NCI-H1417 (cell line): ENCODE data around the gene PAQR4.
"Not testable (repeated sequence)": the region's sequence is repeated elsewhere in the genome, so short reads cannot be mapped to it uniquely, and the experiment has no call there.

Source experiments
- DNase-seq, 3 experiments: peaks; one replicate each; lab custom pipeline; 2025; lab: John Stamatoyannopoulos, UW

PAQR4 gene

DNA sequence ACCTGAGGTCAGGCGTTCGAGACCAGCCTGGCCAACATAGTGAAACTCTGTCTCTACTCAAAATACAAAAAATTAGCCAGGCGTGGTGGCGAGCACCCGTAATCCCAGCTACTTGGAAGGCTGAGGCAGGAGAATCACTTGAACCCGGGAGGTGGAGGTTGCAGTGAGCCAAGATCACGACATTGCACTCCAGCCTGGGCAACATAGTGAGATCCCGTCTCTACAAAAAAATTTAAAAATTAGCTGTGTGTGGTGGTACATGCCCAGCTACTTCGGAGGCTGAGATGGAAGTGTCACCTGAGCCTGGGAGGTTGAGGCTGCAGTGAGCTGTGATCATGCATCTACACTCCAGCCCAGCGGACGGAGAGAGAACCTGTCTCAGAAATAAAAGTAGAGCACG lies 25.4 kb upstream of the PAQR4 start:
- DNase-seq, result not testable (repeated sequence)

DNA sequence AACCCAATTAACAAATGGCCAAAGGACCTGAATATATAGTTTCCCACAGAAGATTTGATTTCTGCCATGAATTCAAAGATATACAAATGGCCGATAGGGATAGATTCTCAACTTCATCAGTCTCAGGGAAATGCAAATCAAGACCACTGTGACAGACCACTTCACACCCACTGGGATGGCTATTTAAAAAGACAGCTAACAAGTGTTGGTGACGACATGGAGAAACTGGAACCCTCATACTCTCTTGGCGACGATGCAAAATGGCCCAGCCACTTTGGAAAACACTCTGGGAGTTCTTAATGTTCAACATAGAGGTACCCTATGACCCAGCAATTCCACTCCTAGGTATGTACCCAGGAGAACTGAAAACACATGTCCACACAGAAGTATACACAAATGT lies 22.5 kb upstream of the PAQR4 start:
- no peak for DNase-seq

DNA sequence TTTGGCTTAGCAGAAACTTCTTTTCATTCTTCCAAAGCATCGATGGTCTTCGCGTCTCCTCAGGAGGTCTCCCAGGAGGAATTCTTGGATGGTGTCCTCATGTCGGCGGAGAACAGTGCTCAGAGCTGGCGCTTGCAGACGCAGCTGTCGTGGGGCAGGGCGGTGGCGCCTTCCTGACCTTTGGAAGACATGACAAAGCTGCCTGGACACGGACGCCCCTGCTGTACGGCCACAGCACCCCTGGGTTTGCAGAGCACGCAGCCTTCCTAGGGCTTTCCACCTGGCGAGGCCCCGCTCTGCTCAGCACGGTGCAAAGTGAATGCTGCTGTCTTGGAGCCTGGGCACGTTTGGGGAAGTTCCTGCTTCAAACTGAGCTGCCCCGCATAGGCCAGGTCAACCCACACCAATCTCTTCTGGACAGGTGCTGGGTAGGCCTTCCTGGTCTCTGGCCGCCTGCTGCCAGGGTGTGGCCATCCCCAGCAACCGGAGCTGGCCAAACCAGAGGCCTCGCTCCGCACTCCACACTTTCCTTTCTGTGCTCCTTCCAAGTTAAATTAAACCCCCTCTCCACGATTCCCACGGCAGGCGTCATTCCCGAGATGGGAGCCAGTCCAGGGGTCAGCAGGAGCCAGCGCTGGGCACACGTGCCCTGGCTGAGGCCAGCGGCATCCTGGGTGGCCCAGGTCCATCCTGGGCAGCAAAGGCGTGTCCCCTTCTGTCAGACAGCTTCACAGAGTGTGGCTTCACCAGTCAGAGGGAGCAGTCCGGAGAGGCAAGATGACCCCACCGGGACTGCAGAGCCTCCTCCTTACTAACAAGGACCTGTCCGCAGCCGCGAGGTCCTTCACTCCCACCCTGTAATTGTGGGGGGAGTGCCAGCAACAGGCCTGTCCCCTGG lies 20.1 kb upstream of the PAQR4 start:
- DNase-seq, result no peak

DNA sequence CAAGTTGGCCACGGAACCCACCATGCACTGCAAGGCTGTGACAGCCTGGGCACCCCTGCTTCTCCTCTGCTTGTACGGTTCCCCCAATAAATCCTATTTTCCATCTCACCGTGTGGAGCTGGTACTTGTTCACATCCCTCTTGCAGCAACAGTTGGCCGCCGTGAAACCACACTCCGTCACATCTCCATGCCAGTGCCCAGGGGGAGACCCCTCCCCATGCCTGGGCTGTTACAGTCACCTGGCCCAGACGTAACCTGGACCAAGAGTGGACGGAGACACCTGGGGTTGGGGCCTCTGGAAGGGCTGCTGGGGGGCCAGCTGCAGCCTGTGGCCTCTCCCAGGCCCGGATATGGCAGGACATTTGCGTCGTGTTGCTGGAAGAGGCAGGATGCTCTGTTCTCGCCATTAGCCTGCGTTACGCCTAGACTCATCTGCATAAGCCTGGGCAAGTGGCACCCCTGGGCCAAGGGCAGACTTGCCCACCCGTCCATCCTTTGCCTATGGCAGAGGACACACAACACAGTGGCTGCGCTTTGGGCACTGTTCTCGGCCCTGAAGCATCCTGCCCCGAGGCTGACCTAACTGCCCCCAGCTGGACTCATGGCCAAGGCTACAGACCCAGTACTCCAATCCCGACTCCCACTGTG lies 19.3 kb upstream of the PAQR4 start:
- no peak for DNase-seq

DNA sequence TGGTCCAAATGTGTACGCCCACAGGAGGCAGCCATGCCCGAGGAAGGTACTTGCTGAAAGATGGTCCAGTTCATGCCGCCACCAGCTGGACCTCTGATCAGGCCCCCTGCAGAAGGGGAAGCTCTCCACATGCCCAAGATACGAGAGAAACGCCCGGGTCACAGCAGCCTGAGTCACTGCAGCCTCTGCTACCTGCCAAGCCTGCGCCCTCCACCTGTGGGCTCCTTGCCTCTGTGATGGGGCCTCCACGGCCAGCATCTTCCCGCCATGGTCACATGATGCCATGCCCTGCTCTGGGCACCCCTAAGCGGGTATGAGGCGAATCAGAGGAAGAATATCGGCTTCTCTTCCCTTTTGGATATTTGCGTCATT lies 18.8 kb upstream of the PAQR4 start:
- DNase-seq, result no peak

DNA sequence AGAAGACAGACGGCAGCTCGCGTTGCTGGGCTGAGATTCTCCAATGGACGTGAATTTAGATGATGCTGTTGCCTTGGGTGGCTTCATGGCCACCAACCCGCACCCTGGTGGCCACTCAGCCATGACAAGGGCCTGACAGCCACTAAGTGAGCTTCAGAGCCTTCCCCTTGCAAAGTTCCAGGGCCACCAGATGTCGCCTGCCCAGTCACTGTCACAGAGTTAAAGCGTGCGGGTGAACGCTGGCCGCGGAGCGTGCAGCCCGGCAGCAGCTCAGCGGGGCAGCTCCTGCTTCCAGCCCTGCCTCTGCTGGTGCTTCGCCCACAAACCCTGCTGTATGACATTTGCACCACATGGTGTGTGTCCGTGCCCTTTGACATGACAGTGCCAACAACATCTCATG lies 18.4 kb upstream of the PAQR4 start:
- no peak for DNase-seq

DNA sequence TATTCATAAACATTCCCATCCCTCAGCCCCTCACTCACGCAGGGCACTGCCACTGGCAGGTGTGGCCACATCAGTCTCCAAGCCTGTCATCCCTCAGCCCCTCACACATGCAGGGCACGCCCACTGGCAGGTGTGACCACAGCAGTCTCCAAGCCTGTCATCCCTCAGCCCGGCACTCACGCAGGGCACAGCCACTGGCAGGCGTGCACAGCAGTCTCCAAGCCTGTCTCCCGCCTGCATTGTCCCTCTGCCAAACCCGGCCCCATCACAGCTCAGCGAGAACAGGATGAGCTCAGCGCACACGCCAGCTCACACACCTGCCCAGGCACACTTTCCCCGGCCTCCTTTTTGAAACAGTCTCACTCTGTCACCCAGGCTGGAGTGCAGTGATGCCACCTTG lies 16.5 kb upstream of the PAQR4 start:
- peak; percentile 65 to 81 (median 65) for DNase-seq

DNA sequence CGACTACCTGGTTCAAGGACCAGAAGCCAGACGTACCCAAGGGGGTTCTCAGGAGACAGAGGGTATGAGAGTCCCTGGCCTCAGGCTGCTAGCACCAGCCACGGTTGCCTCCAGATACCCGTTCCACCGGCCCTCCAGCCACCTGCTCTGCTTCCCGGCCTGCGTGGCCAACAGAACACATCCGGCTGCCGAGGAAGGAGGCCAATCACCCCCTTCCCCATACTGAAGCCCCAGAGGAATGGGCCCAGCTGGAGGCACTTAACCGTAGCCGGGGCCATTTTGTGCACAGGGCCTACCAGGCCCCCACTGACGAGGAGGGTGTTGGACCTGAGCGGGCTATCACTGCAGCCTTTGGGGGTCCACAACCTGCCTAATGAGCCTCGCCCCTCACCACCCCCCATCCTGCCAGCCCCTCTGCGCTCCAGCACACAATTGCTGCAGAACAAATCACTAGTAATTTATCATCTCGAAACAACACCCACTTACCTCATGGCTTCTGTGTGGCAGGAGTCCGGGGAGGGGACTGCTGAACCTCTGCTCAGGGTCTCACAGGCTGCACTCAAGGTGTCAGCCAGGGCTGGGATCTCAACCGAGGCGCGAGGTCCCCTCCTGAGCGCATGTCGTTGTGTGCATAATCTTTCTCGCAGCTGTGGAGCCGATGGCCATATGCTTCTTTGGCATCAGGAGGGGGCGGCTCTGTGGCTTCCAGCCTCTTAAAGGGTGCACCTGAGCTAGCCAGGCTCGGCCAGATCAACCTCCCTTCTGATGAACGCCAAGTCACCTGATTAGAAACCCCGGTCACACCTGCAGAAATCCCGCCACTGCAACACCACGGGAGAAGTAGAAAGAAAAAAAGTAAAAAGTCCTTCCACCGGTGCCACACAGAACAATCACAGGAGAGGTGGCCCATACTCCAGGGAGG lies 15.2 kb upstream of the PAQR4 start:
- DNase-seq, result peak; percentile 38 to 65 (median 58)

DNA sequence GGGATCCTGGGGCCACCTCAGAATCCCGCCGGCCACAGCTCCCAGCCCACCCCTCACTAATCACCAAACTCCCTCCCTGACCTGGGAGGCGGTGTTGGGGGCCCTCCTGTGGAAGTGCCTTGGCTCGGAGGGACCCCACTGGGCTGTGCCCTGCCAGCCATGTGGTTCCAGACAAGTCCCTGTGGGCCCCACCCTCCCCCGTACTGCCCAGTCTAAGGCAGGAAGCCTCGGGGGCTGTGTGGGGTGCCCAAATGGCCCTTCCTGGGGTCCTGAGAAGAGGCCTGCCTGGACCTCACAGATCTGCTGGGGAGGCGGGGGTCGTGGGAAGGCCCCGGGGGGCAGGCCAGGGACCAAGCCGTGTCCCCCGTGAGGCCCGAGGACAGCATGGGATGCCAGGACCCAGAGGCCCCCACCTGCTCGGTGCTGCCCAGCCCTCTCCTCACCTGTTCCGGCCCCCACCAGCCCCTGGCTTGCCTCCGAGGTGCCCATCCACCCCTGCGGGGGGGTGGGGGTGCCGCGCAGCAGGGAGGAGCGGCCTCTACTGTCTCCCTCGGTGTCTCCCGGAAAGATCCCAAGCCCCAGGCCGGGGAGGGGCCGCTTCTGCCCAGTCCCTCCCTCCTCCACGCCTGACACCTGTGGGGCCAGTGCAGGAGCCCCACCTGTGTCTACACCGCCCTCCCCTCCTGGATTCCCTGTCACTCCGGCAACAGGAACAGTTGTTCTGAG lies 14.3 kb upstream of the PAQR4 start:
- DNase-seq, result peak; percentile 31 to 65 (median 36)

DNA sequence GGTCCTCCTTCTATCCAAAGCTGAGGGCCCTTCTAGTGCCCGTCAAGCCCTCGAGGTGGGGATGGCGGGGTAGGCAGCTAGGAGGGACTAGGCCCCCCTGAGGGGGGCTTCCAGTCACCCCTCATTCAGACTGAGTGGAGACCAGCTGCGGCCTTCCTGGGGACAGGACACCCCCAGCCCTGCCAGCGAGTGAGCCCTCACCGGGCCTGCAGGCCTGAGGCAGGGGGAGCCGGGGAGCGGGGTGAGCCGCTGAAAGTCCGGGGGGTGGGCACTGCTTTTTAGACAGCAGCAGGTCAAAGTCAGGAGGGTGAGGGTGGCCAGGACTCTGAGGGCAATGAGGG lies 13.7 kb upstream of the PAQR4 start:
- no peak for DNase-seq

DNA sequence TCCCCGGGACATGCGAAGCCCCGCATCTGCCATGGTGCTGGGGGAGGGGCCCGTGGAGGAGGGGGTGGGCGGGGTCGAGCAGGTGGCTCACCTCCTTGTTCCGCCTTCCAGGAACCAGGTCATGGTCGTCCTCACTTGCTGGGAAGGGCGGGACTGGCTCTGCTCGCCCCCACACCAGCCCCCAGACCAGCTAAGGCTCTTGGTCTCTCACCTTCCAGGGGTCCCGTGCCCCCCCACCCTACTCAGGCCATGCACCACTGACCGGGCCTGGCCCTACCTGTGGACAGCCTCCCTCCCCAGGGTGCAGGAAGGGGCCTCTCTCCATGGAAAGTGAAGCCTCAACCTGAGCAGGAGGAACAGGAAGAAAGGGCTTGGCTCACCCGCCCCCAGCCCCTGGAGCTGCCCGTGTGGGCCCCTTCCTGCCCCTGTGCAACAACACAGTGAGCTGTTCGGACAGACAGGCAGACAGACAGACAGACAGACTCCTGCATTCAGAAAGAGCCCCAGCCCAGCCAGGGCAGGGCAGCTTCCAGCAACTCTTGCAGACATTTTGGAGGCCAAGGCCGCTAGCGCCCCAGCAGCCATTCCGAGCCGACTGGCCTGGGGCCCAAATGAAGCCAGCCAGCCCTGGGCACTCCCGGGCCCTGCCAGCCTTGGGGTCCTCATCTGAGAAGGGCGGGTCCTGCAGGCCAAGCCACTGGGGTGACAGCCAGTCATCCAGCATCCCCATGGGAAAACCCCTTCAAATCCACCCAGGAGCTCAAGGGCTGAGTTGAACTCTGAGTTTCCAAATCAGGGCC lies 13.2 kb upstream of the PAQR4 start:
- peak in 1 of 3 experiments; percentile 21 for DNase-seq

DNA sequence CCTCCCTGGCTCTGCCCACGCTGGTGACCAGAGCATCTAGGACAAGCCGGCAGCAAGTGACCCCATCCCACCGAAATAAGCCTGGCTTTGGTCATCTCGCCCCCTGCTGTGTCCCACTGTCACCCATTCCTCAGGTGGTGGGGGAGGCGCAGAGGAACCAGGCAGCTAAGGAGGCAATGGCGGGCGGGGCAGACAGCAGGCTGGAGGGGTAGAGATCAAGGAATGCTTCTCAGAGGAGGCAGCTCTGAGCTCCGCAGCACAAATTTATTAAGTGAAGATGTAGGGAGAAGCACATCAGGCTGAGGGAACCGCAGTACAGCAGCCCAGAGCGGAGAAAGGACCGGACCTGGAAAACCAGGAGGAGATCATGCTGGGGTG lies 12.6 kb upstream of the PAQR4 start:
- DNase-seq, result no peak

DNA sequence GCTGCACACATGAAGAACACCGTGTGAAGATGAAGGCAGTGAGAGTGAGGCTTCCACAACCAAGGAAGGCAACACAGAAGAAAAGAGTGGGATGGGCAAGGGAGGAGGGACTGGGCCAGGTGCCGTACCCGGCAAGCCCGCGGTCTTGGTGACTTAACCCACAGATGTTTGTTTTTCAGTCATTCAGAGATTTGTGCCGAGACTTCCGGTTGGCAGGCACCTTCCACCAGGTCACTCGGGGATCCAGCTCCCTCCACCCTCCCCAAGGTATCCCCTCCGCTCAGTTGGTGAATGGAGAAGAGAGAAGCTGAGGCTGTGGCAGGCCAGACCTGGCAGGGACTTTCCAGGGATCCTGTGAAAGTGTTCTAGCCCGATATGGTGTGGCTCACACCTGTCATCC lies 9.9 kb upstream of the PAQR4 start:
- peak in 1 of 3 experiments; percentile 5 for DNase-seq

DNA sequence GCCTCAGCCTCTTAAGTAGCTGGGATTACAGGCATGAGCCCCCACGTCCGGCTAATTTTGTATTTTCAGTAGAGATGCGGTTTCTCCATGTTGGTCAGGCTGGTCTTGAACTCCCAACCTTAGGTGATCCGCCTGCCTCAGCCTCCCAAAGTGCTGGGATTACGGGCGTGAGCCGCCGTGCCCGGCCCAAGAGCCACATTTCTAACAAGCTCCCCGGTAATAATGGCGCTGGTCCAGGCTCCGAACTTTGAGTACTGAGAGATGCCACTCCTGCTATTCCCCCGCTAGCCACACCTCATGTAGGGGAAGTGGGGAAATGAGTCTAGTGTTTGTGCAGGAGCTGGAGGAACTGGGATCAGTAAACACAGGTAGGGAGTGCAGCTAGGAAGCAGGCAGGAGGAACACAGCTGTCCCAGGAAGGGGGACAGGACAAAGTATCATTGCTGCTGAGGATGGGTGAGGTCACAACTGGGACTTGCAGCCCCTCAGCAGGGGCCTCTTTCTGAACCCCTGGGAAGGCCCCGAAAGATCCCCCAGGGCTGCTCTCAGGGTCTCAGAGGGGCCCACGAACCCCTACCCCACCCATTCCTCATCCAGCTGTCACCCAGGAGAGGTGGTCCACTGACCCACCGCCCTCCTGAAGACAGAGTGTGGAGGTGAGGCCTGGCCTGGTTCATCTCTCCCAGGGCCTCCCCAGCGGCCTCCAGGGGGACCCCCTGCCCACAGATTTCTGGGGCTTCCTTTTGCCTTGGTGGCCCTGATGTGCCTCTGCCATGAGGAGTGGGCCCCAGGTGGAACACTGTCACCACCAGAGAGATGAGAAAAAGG lies 8.8 kb upstream of the PAQR4 start:
- DNase-seq, result no peak

DNA sequence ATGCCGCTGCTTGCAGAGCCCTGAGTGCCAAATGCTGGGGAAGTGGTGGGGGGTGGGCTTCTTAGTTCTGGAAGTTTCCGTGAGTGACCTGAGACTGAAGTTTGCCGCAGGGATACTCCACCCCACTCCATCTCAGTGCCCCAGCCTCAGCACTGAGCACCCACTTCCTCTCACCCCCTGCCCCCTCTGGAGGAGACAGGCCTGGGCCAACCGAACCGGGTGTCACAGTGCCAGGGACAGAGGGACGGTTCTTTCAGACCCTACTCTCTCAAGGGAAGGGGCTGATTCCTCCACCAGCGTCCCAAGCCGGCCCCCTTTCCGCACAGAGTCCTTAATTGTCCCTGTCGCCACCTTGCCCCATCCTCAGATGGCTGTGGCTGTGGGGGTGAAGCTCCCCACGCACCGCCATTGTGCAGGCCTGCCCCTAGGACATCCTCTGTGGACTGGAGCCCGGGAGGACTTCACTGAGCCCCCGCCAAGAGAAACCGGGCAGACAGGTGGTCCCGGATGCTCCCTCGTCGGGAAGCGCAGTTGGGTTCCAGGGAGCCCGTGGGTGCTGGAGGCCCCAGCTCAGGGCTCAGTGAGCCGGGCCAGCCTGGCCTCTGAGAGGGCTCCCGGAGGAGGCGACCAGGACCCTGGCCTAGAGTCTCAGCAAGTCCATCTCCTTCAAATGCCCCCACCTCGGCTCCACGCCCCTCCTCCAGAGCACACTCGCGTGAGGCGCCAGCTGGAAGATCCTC lies 6.6 kb upstream of the PAQR4 start:
- peak in 1 of 3 experiments; percentile 27 for DNase-seq

DNA sequence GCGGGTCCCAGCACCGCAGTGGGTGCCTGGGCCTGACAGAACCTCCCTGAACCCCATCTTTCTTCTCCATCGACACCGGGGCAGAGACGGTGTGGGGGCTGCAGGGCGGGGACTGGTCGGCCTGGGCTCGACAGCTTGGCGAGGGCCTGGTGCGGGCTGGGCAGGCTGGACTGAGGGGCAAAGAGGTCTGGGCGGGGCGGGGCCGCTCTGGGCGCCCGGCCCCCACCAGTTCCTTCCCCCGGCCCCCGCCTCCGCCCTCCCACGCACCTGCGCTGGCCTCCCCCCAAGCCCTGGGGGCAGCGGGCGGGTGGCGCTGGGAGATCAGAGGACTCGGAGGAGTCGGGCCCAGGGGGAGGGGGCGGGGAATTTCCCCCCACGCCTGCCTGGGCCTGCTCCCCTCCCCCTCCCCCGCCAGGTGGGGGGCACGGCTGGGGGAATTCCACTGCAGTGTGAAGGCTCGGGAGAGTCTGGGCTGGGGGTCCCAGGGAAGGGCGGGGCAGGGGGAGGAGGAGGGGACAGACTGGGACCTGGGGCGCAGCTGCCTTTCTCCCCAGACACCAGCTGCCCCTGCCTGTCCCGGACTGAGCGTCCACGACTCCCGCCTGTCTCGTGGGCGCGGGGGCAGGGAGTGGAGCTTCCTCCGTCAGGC lies 6.0 kb upstream of the PAQR4 start:
- peak in 2 of 3 experiments; percentile 32 to 39 for DNase-seq

DNA sequence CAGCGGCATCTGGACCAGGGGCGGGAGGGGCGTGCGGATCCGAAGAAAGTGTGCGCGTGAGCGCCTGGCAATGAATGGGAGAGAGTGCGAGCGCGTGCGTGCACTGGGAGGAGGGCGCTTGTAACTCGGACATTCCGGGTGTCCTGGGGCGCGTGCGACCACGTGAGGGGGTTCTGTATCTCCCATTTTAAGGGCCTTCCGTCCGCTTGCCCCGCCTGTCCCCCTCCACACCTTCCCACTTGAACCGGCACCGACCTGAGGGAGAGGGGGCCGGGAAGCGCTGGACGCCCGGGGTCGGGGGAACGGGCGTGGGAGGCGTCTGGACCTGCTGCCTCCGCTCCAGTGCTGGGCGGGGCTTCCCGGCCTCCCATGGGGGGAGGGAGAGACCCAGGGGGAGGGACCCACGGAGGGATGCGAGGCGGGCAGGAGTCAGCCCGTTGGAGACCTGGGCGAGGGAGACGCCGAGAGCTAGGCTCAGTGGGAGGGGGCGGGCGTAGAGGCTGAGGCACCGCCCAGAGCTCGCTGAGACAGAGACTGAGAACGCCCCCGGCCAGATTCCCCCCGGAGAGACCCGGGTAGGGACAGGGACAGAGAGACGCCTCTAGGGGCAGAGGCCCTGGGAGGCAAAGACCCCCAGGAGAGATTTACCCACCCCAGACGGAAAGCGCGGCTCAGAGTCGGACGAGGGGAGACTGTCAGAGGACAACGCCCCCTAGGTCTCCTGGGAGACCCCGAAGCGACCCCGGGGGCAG lies 5.2 kb upstream of the PAQR4 start, which contains the start of gene KREMEN2:
KREMEN2 (plus strand) TSS at position 553 of the 752 bp plus-strand sequence. CDS start 246 bp downstream, outside the sequence.
- peak; percentile 61 to 72 (median 68) for DNase-seq
